Lung (tissue), 12 donors: ENCODE data around the gene GAA. TPM values are rescaled to one million over a fixed set of nuclear protein-coding genes. Genes with fewer than 3 reads are reported as not detected.

ENCODE experiments used
- ATAC-seq: fragments of 200-7000 bp; cut with Tn5 transposase; one replicate; pipeline ENCODE4 v1.9.1; 2020; ENCODE audit warnings: moderate number of reproducible peaks; ENCODE audit not compliant: insufficient read depth, low FRiP score
- DNase-seq, 3 donors: peaks; one replicate each; pipeline ENCODE4 v3.0.0-alpha.2; 2013 to 2017
- H3K27ac ChIP-seq, 2 donors: one replicate each; pipeline ENCODE4 v1.5.1; 2013; ENCODE audit warnings: mild to moderate bottlenecking in 2 of 2, moderate library complexity in 2 of 2, control low read depth in 1 of 2, inconsistent platforms in 1 of 2, low read depth in 1 of 2, low read length in 1 of 2
- H3K27me3 ChIP-seq, 3 donors: one replicate each; pipeline ENCODE4 v1.5.1; 2013; ENCODE audit warnings: low read length in 2 of 3; ENCODE audit not compliant: control insufficient read depth in 3 of 3, insufficient read depth in 3 of 3
- H3K36me3 ChIP-seq, 4 donors: one replicate each; pipeline ENCODE4 v1.5.1; 2013; ENCODE audit warnings: low read length in 4 of 4, mild to moderate bottlenecking in 1 of 4, moderate library complexity in 1 of 4; ENCODE audit not compliant: control insufficient read depth in 4 of 4, insufficient read depth in 4 of 4
- H3K4me1 ChIP-seq, 5 donors: one replicate each; pipeline ENCODE4 v1.5.1; 2013; ENCODE audit warnings: low read length in 5 of 5, mild to moderate bottlenecking in 2 of 5, moderate library complexity in 1 of 5; ENCODE audit not compliant: control insufficient read depth in 5 of 5, insufficient read depth in 5 of 5
- H3K4me3 ChIP-seq: one replicate; pipeline ENCODE4 v1.5.1; 2013; ENCODE audit warnings: mild to moderate bottlenecking, control low read depth, moderate library complexity
- H3K9ac ChIP-seq, 2 donors: one replicate each; pipeline ENCODE4 v1.5.1; 2013; ENCODE audit warnings: low read length in 2 of 2, control low read depth in 1 of 2; ENCODE audit not compliant: insufficient read depth in 1 of 2
- H3K9me3 ChIP-seq, 4 donors: one replicate each; pipeline ENCODE4 v1.5.1; 2013; ENCODE audit warnings: low read length in 3 of 4, mild to moderate bottlenecking in 1 of 4, moderate library complexity in 1 of 4; ENCODE audit not compliant: control insufficient read depth in 4 of 4, insufficient read depth in 3 of 4
- CTCF ChIP-seq: IDR thresholded peaks from 2 replicates; pipeline ENCODE4 v1.5.1; 2012; ENCODE audit warnings: mild to moderate bottlenecking; ENCODE audit errors: control extremely low read depth, extremely low read depth
- WGBS, 2 donors: extraction: QIAGEN DNeasy Blood & Tissue Kit; methylation state at CpG; one replicate each; pipeline ENCODE4 v1.1.7; 2013; 5-methylcytosine and 5-hydroxymethylcytosine counted together
- polyA plus RNA-seq, 2 donors: library from polyadenylated mRNA; stranded (reverse); fragments of 200-250 nt; gene quantifications; one replicate each; pipeline ENCODE4 v1.2.1, GENCODE V29; 2013
- total RNA-seq, 2 donors: library from RNA; depleted of rRNA in 1 of 2; stranded (reverse); fragments of >200 nt in 1 of 2; gene quantifications; one replicate each; pipeline ENCODE4 v1.2.1, GENCODE V29; 2014 to 2021
- donor health status: control.
- donor health status: control.
- donor health status: Bipolar disorder and iron deficiency.
- donor health status: healthy.
- donor health status: DM: yes; HTN: yes; CAD: no.

Gene GAA
- total and polyA plus RNA-seq, 4 donors = 30.5 to 88.6 (median 68.0) TPM

DNA sequence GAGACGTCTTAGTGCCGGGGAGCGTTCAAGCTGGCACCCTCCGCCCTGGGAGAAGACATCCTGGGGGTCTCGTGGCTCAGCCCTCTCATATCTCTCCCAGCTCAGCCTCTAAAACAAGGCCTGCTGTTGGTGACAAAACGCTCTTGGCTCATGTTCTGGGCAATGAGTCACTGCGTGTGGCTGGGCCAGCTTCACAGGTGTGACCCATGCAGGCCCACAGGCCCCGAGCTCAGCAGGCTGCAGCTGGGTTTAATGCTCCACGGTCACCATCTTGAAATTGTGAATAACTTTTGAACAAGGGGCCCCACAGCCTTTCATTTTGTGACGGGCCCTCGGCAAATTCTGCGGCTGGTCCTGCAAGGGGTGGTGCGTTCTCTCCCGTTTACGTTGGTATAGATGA, 22.4 kb downstream of the GAA start:
- DNase-seq = no peak
- Histone ChIP-seq H3K4me1 (peaks cover 0 to 4% (median 0%) of the 10 kb centered on the region in 5 donors), H3K4me3 (no peak overlapping the region), H3K27ac (no peak overlapping the region), H3K9ac (no peak overlapping the region), H3K36me3 (peaks cover 0 to 4% (median 0%) of the 10 kb centered on the region in 4 donors), H3K9me3 (peaks cover 0 to 2% (median 0%) of the 10 kb centered on the region in 4 donors), H3K27me3 (peaks cover 0 to 2% (median 0%) of the 10 kb centered on the region in 3 donors)
- ATAC-seq = no peak
- 88 to 92% methylated on average over 15 of the region's 15 CpGs for WGBS, 2 donors
- no peak for TF ChIP-seq CTCF

GRCh38 chr17:80124351-80124981, 23.1 kb downstream of the GAA start:
- peak; percentile 29 to 56 (median 47) for DNase-seq
- no peaks in the 10 kb centered on the region for H3K36me3 ChIP-seq
- no peak overlapping the region for H3K27ac ChIP-seq
- H3K4me3 ChIP-seq = no peak overlapping the region
- no peak for TF ChIP-seq CTCF
- H3K4me1 ChIP-seq = peaks cover 0 to 4% (median 0%) of the 10 kb centered on the region in 5 donors
- H3K9me3 ChIP-seq = peaks cover 0 to 2% (median 0%) of the 10 kb centered on the region in 4 donors
- H3K27me3 ChIP-seq = peaks cover 0 to 2% (median 0%) of the 10 kb centered on the region in 3 donors
- 55 to 76% methylated on average over 15 of the region's 15 CpGs for WGBS, 2 donors
- ATAC-seq = no peak
- H3K9ac ChIP-seq = no peak overlapping the region

GRCh38 chr17:80125656-80126448, 24.5 kb downstream of the GAA start:
- no peak overlapping the region for H3K9ac ChIP-seq
- H3K27me3 ChIP-seq = peaks cover 0 to 2% (median 0%) of the 10 kb centered on the region in 3 donors
- no peak overlapping the region for H3K27ac ChIP-seq
- DNase-seq (peak in 2 of 3 donors; percentile 22 to 25), ATAC-seq (no peak)
- no peaks in the 10 kb centered on the region for H3K36me3 ChIP-seq
- TF ChIP-seq CTCF = no peak
- peaks cover 0 to 4% (median 0%) of the 10 kb centered on the region in 5 donors for H3K4me1 ChIP-seq
- peaks cover 0 to 2% (median 0%) of the 10 kb centered on the region in 4 donors for H3K9me3 ChIP-seq
- no peak overlapping the region for H3K4me3 ChIP-seq
- 66 to 71% methylated on average over 14 of the region's 14 CpGs for WGBS, 2 donors
